Measurements from ENCODE around the gene NEK1.

Gene NEK1

DNA sequence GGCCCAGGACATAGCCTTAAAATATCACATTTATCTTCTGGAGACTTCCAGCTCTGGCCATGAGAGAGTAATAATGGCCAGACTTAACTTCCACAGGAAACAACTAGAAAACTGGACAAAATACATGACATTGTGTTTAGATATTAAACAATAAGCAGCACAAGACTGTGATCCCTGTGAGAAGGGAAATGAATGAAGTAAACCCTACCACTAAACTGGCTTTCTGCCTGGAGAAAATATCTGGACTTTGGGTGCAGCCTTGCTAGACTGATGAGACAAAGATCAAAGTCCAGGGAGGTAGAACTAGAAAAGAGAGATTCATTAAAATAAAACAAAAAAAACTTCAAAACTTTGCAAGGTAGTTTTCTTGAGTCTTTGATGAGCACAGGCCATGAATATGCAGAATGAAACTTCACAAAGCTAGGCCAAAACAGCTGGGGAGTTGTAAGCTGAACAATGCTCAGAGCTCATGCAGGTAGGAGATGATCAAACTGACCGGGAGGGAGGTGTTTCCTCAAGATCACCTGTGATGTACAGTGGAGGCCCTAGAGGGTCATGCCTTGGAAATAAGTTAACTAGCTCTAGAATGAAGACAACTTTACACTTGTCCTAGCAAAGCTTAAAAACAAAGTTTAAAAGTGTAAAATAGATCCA lies 194.6 kb downstream of the NEK1 start:
- DNase-seq, result no peak

DNA sequence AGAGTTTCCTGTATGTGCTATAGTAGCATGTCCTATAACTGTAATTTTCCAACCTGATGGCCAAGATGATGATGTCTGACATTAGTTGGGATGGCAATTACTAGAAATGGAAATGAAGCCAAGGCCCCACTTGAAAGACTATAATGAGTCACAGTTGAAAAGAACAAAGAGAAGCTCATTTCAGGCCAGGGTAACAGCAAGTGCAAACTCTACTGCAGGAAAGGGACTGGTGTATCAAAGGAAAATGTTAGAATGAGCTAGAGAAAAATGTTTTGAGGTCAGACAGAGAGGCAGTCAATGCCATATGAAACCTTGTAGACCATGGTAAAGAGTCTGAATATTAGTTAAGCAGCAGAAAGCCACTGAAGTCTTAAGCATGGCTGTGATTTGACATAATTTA lies 195.4 kb downstream of the NEK1 start:
- DNase-seq, result peak; percentile 14

DNA sequence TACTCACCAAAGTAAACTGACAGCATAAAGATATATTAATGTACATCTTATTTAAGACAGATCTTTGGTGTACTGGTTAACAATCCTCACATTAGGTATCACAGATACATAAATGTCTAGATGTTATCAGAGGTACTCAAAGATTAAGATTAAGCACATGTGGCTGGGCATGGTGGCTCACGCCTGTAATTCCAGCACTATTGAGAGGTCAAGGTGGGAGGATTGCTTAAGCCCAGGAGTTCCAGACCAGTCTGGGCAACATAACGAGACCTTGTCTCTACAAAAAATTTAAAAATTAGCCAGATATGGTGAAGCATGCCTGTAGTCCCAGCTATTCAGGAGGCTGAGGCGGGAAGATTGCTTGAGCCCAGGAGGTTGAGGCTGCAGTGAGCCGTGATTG lies 195.9 kb downstream of the NEK1 start:
- no peak for DNase-seq

DNA sequence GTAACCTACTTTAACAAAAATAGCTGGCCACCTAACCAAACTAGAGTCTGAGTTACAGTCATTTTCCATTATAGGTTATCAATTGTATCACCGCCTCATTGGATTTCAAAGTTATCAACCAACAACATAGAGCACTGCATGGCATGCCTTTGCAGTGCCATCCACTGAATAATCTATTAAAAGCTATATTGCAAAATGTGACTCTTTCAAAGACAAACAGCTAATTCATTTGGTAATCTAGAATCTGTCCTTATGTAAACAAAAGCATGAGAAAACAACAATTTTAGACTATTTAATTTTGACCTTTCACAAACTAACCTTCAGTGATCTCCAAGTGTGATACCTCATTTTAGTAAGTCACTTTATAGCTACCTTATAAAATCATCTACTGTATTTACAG lies 197.5 kb downstream of the NEK1 start:
- no peak for DNase-seq

DNA sequence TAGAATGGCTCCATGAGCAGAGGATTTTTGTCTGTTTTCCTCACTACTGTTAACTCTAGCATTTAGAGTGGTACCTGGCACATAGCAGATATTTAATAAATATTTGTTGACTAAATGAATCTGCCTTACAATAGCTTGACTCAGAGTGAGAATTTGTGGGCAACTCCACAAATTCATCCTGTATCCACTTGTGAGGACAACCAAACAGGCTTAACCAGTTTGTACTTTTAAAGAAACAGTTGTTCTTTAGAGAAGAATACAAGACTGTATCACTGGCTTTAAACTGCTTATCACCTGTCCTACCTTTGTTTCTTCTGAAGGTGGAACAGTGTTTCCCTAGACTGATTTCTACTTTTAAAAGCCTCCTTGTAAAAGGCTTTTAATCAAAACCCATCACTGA lies 200.3 kb downstream of the NEK1 start:
- no peak for DNase-seq

DNA sequence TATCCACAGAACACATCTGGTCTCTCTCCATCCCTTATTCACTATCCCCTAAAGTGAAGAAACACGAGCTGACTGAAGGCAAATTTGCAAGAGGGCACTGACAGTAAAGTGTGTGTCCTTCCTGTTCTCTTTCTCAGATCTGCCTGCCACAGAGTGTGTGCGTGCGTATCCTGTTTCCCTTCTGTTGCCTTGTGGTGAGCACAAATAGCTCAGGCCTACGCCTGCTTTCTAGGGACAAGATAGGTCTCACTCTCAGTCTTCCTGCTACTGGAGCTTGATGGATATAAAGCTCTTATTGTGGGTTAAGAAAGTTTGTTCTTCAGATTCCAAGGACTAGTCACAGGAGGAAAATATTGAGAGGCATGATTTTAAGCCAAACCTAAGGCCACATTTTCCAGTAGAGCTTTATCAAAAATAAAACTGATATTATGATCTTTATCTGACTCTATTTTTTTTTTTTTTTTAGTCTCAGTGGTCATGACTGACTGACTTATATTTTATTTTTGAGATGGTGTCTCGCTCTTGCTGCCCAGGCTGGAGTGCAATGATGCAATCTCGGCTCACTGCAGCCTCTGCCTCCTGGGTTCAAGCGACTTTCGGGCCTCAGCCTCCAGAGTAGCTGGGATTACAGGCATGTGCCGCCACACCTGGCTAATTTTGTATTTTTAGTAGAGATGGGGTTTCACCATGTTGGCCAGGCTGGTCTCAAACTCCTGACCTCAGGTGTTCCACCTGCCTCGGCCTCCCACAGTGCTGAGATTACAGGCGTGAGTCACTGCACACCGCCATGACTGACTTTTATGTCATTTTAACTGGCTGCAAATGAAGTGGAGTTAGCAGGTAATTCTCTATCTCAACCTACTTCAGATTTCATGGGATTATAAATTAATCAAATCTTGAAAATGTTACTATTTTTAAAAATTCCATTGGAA lies 201.3 kb downstream of the NEK1 start:
- no peak for DNase-seq

DNA sequence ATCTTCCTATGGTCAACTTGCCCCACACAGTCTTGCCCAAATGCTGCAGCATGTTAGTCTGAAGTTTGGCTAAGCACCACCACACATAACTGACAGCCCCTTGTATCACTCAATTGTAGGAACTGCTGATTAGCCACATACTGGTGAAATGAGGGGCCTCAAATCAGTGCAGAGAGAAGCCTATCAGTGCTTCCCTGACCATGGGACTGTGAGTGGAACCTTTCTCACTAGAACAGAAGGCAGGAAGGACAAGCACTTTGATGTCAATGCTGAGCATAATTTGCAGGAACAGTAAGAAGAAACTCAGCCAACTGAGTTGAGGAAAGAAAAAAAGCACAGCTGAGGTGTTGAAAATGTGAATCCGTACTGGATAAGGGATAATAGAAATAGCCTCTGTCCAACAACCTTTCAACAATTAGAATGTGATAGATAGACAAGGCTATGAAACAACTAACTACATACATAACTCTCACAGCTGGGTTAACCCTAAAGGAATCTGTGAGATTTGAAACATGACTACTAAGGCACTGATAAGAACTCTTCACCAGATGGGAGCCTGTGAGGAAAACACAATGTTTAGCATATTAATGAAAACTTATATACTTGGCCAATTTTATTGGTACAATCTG lies 205.1 kb downstream of the NEK1 start:
- no peak for DNase-seq

DNA sequence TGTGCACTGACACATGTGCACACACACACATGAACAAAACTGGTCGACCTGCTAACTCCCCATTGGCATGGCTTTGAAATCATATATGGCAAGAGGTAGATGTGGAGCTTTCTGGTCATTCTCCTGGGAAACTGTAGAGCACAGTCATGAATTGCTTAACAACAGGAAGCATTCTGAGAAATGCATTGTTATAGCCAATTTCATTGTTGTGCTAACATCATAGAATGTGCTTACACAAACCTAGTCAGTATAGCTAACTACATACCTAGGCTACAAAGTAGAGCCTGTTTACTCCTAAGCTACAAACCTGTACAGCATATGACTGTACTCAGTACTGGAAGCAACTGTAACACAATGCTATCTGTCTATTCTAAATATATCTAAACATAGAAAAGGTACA lies 207.4 kb downstream of the NEK1 start:
- DNase-seq, result no peak

DNA sequence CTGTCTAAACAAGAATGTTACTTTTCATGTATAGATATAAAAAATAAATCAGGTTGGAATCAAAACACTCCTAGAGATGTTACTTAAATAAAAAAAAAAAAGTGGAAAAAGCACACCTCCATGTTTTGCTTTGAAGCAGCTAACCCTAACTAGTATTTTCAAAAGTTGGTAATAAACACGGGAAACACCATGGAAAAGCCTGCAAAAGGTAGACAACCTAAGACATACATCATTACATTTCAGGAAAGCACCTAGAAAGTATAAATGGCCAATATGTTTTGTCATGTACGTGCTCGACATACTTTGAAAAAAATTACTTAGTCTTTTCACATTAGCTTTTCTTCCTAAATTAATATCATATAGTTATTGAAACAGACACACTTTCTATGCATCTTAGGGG lies 211.6 kb downstream of the NEK1 start:
- DNase-seq, result no peak

DNA sequence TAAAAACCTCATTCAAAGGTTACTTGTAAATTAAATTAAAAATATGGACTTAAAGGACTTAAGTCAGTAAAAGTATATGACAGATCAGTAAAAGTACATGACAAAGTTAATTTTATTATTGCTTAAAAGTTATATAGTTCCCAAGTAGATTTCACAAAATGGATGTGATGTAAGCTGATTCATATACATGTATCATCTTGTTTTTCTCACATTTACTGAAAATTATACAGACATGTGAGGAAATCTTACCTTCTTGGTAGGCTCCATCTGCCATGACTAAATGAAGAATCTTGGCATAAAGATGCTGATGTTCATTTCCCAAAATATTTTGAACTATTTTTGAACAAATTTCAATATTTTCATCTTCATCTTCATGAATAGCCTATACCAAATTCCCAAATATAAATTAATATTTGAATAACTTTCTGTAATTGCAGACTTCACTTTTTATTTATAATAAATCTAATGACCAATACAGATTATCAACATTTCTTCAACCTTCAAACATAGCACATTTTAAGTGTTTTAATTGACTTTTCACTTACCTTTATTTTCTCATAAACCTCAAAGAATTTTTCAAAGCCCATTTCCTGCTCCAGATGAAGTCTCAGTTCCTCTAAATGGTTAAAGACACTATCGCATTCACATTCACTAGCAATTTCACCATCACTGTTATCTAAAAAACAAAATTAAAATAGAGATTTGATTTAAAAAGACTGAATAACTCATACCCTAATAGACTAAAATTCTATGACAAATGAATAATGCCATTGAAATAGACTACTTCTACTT lies 212.2 kb downstream of the NEK1 start:
- no peak for DNase-seq

DNA sequence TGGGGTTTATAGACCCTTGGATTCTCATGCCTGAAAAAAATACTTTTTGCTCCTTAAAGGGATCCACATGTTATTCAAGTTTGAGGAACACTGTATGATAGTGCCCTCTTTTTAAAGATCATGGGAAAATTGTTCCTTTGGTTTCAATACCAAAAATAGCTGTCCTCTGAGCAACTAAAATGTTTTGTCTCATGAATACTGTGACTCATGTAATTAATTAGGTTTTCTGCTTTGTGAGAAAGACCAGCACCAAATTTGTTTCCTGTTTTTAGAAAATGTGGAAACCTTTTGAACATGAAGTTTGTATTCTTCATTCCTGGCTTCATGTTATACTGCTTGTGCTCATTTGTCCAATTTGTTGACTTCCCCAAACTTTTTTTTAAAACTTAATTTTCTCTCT lies 214.1 kb downstream of the NEK1 start:
- DNase-seq, result no peak

DNA sequence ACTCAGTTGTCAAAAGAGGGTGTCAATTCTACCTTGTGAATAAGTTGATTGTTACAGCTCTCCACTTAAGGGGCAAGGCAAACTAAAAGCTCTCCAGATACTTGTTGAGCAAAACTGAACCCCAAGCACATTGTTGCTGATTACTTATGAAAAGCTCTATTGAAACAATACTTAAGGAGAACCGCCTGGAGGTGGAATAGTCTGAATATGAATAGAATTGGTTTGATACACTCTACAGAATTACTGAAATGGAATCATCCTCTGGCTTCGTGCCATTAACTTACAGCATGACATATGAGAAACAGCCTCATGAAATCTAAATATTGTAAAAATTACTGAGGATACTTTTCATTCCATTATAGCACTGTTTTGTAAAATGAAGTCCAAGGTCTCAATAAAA lies 214.6 kb downstream of the NEK1 start:
- no peak for DNase-seq

DNA sequence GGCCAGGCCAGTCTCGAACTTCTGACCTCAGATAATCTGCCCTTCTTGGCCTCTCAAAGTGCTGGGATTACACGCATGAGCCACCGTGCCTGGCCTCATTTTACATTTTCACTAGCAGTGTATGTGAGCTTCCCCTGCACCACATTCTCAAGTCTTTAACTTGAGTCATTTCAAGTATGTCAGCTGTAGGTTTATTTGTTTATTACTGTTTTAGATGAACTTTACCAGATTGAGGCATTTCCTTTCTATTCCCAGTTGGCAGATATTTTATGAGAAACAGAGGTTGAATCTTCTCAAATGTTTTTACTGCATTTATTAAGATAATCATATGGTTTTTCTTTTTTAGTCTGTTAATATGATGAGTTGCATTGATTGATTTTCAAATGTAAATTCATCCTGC lies 227.0 kb downstream of the NEK1 start:
- DNase-seq, result no peak

DNA sequence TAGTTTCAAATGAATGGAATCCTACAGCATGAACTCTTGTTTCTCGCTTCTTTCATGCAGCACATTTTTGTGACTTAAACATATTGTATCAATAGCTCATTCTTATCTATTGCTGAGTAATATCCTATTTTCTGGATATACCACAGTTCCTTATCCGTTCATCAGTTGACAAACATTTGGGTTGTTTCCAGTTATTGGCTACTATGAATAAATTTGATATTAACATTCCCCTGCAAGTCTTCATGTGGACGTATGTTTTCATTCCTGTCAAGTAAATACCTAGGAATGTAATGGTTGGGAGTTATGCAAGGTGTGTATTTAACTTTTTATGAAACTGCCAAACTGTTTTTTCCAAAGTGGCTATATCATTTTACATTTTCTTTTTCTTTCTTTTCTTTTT lies 227.6 kb downstream of the NEK1 start:
- DNase-seq, result no peak

DNA sequence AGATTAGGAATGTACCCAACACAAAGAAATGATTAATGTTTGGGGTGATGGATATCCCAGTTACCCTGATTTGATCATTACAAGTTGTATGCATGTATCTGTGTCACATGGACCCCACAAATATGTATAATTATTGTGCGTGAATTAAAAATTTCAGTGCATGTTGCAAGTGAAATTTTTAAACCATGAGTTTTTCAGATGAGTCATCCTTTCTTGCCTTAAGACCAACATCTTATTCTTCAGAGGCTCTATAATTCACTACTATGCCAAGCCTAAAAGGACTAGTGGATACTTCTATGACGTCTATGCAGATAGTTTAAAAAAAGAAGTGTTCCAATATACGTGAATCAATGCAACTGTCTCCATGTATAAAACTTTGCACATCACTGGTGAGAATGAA lies 228.7 kb downstream of the NEK1 start:
- DNase-seq, result no peak

DNA sequence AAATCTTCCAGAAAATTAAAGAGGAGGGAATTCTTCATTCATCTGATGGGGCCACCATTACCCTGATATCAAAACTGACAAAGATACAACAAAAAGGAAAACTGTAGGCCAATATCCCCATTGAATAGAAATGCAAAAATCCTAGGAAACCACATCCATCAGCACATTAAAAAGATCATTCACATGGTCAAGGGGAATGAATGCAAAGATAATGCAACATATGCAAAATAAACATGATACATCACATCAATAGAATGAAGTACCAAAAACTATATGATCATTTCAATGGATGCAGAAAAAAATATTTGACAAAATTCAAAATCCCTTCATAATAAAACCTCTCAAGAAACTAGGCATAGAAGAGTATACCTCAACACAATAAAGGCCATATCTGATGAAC lies 232.7 kb downstream of the NEK1 start:
- no peak for DNase-seq

DNA sequence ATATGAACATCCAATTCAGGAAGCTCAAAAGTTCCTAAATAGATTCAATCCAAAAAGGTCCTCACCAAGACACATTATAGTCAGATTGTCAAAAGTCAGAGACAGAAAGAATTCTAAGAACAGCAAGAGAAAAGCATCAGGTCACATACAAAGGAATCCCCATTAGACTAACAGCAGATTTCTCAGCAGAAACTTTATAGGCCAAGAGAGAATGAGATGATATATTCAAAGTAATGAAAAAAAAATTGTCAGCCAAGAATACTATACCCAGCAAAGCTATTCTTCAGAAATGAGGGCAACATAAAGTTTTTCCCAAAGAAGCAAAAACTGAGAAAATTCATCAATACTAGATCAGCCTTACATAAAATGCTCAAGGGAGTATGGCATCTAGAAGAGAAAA lies 235.0 kb downstream of the NEK1 start:
- no peak for DNase-seq

DNA sequence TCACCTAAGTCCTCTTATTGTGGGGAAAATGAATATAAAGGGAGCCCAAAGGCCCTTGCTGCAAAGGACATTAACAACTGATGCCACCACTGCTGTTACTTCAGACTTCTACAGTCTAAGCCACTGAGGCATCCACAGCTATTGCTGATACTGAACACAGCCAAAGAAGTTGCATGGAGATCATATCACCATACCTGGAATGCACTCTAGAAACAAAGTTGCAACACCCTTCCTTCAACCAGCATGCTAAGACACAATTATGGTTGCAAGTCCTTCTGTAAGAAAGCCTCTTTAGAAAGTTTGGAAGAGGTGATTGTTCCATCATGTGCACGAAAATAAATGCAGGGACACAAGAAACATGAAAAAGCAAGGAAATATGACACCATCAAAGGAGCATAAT lies 236.0 kb downstream of the NEK1 start:
- no peak for DNase-seq

DNA sequence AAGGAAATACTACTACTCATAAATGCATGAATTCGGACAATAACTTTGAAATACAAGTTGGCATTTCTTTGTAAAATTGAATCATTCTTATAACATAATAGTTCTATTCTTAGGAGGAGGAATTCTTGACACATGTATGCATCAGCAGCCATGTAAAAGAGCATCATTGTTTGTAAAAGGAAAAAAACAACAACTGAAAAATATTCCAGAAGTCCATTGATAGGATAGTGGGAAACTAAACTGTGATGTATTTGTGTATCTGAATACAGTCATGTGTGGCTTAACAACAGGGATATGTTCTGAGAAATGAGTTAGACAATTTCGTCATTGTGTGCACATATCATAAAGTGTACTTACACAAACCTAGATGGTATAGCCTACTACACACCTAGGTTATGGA lies 239.6 kb downstream of the NEK1 start:
- no peak for DNase-seq

DNA sequence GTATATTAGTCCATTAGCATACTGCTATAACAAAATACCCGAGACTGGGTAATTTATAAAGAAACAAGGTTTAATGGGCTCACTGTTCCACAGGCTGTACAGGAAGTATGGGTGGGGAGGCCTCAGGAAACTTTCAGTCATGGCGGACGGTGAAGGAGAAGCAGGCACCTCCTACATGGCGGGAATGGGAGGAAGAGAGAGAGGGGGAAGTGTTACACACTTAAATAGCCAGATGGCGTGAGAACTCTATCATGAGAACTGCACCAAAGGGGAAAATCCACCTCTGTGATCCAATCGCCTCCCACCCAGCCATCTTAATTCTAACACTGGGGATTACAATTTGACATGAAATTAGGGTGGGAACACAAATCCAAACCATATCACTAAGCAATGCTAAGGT lies 242.7 kb downstream of the NEK1 start:
- no peak for DNase-seq

DNA sequence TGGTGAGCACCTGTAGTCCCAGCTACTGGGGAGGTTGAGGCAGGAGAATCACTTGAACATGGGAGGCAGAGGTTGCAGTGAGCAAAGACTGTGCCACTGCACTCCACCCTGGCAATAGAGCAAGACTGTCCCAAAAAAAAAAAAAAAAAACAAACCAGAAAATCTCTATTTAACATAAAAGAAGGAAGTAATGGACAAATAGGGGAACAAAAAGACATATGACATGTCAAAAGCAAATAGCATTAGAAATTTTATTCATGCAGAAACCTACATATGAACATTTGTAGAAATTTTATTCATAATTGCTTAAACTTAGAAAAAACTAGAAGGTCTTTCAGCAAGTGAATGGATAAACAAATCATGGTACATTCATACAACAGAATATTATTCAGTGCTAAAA lies 244.6 kb downstream of the NEK1 start:
- no peak for DNase-seq

DNA sequence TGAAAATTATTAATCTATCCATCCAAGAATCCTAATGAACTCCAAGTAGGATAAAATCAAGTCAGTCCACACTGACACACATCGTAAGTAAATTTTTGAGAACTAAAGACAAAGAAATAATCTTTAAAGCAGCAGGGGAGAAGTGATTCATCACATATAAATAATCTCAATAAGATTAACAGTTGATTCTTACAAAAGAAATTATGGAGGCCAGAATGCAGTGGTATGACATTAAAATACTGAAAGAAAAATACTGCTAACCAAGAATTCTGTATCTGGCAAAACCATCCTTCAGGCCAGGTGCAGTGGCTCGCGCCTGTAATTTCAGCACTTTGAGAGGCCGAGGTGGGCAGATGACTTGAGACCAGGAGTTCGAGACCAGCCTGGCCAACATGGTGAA lies 245.6 kb downstream of the NEK1 start:
- no peak for DNase-seq

DNA sequence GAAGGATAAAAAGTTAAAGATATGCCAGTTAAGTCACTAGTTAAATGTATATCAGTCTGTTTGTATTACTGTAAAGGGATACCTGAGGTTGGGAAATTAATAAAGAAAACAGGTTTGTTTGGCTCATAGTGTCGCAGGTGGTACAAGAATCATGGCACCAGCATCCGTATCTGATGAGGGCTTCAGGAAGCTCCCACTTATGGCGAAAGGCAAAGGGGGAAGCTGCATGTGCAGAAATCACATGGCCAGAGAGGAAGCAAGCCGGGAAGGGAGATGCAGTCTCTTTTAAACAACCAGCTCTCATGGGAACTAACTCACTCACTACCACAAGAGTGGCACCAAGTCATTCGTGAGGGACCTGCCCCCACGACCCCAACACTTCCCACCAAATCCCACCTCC lies 249.8 kb downstream of the NEK1 start:
- DNase-seq, result no peak

All from NCI-H1092 (cell line).